ENCODE data around the gene FGGY. TPM values are rescaled to one million over a fixed set of nuclear protein-coding genes. Genes with fewer than 3 reads are reported as not detected.
A peak's percentile ranks its signal among the peaks of the same experiment; 100 is the strongest.

Gene FGGY
- total and polyA plus RNA-seq, 4 donors, result 5.3 to 25.1 (median 11.9) TPM

GRCh38 chr1:59687081-59687480, 390.2 kb downstream of the FGGY start:
- no peak overlapping the region for H3K27ac ChIP-seq (ENCODE audit: low read depth in 1 of 2, low read length in 2 of 2)
- WGBS, 2 donors, result 92 to 94% methylated on average over 2 of the region's 2 CpGs
- H3K27me3 ChIP-seq (ENCODE audit: control insufficient read depth in 1 of 2, insufficient read depth in 2 of 2, low read length in 1 of 2), result no peaks in the 10 kb centered on the region
- no peak overlapping the region for H3K4me3 ChIP-seq (ENCODE audit: low read length in 2 of 2)
- no peaks in the 10 kb centered on the region for H3K36me3 ChIP-seq (ENCODE audit: control insufficient read depth in 1 of 2, insufficient read depth in 2 of 2, low read length in 1 of 2)
- intact Hi-C loops (cut with DNase I), result no loop called here
- DNase-seq, result no peak
- H3K9me3 ChIP-seq (ENCODE audit: control insufficient read depth, low read length), result no peaks in the 10 kb centered on the region
- ATAC-seq (ENCODE audit: low FRiP score), result no peak
- H3K4me1 ChIP-seq (ENCODE audit: control insufficient read depth in 1 of 2, insufficient read depth in 2 of 2, low read length in 2 of 2), result no peaks in the 10 kb centered on the region

- no peaks in the 10 kb centered on the region for H3K4me1 ChIP-seq (ENCODE audit: control insufficient read depth in 1 of 2, insufficient read depth in 2 of 2, low read length in 2 of 2)
- no peaks in the 10 kb centered on the region for H3K27me3 ChIP-seq (ENCODE audit: control insufficient read depth in 1 of 2, insufficient read depth in 2 of 2, low read length in 1 of 2)
- H3K4me3 ChIP-seq (ENCODE audit: low read length in 2 of 2), result no peak overlapping the region
- H3K36me3 ChIP-seq (ENCODE audit: control insufficient read depth in 1 of 2, insufficient read depth in 2 of 2, low read length in 1 of 2), result no peaks in the 10 kb centered on the region
- H3K9me3 ChIP-seq (ENCODE audit: control insufficient read depth, low read length), result no peaks in the 10 kb centered on the region
- H3K27ac ChIP-seq (ENCODE audit: low read depth in 1 of 2, low read length in 2 of 2), result no peak overlapping the region
- DNase-seq (no peak), ATAC-seq (ENCODE audit: low FRiP score) (no peak)
- intact Hi-C loops (cut with DNase I), result no loop called here
- 95 to 99% methylated on average over 5 of the region's 5 CpGs for WGBS, 2 donors
Measured at GRCh38 chr1:59688976-59689375, 392.1 kb downstream of the FGGY start.

- Histone ChIP-seq H3K27me3 (ENCODE audit: control insufficient read depth in 1 of 2, insufficient read depth in 2 of 2, low read length in 1 of 2) (no peaks in the 10 kb centered on the region), H3K36me3 (ENCODE audit: control insufficient read depth in 1 of 2, insufficient read depth in 2 of 2, low read length in 1 of 2) (no peaks in the 10 kb centered on the region), H3K4me1 (ENCODE audit: control insufficient read depth in 1 of 2, insufficient read depth in 2 of 2, low read length in 2 of 2) (no peaks in the 10 kb centered on the region), H3K27ac (ENCODE audit: low read depth in 1 of 2, low read length in 2 of 2) (no peak overlapping the region), H3K4me3 (ENCODE audit: low read length in 2 of 2) (no peak overlapping the region), H3K9me3 (ENCODE audit: control insufficient read depth, low read length) (no peaks in the 10 kb centered on the region)
- whole genome bisulfite sequencing, 2 donors, result 100% methylated on average over 1 of the region's 1 CpG
- no peak for DNase-seq
- intact Hi-C loops (cut with DNase I), result no loop called here
- no peak for ATAC-seq (ENCODE audit: low FRiP score)
Measured at GRCh38 chr1:59689730-59690129, 392.8 kb downstream of the FGGY start.

GRCh38 chr1:59690171-59690930, 393.5 kb downstream of the FGGY start:
- no peak for DNase-seq
- Histone ChIP-seq H3K4me3 (ENCODE audit: low read length in 2 of 2) (no peak overlapping the region), H3K9me3 (ENCODE audit: control insufficient read depth, low read length) (no peaks in the 10 kb centered on the region), H3K4me1 (ENCODE audit: control insufficient read depth in 1 of 2, insufficient read depth in 2 of 2, low read length in 2 of 2) (no peaks in the 10 kb centered on the region), H3K27me3 (ENCODE audit: control insufficient read depth in 1 of 2, insufficient read depth in 2 of 2, low read length in 1 of 2) (no peaks in the 10 kb centered on the region), H3K27ac (ENCODE audit: low read depth in 1 of 2, low read length in 2 of 2) (no peak overlapping the region), H3K36me3 (ENCODE audit: control insufficient read depth in 1 of 2, insufficient read depth in 2 of 2, low read length in 1 of 2) (no peaks in the 10 kb centered on the region)
- WGBS, 2 donors, result 93 to 94% methylated on average over 7 of the region's 7 CpGs
- no peak for ATAC-seq (ENCODE audit: low FRiP score)
- intact Hi-C loops (cut with DNase I), result no loop called here

- 80 to 88% methylated on average over 4 of the region's 4 CpGs for WGBS, 2 donors
- DNase-seq (peak in 1 of 2 donors; percentile 43), ATAC-seq (ENCODE audit: low FRiP score) (peak; percentile 83)
- H3K36me3 ChIP-seq (ENCODE audit: control insufficient read depth in 1 of 2, insufficient read depth in 2 of 2, low read length in 1 of 2), result no peaks in the 10 kb centered on the region
- H3K4me3 ChIP-seq (ENCODE audit: low read length in 2 of 2), result no peak overlapping the region
- H3K27me3 ChIP-seq (ENCODE audit: control insufficient read depth in 1 of 2, insufficient read depth in 2 of 2, low read length in 1 of 2), result no peaks in the 10 kb centered on the region
- H3K9me3 ChIP-seq (ENCODE audit: control insufficient read depth, low read length), result no peaks in the 10 kb centered on the region
- no peak overlapping the region for H3K27ac ChIP-seq (ENCODE audit: low read depth in 1 of 2, low read length in 2 of 2)
- no peaks in the 10 kb centered on the region for H3K4me1 ChIP-seq (ENCODE audit: control insufficient read depth in 1 of 2, insufficient read depth in 2 of 2, low read length in 2 of 2)
- intact Hi-C loops (cut with DNase I), result no loop called here
Measured at GRCh38 chr1:59691261-59691660, 394.4 kb downstream of the FGGY start.

GRCh38 chr1:59692591-59692990, 395.7 kb downstream of the FGGY start:
- DNase-seq, result peak in 1 of 2 donors; percentile 47

GRCh38 chr1:59693406-59693805, 396.5 kb downstream of the FGGY start:
- 90 to 93% methylated on average over 5 of the region's 5 CpGs for WGBS, 2 donors
- Histone ChIP-seq H3K27me3 (ENCODE audit: control insufficient read depth in 1 of 2, insufficient read depth in 2 of 2, low read length in 1 of 2) (no peaks in the 10 kb centered on the region), H3K4me3 (ENCODE audit: low read length in 2 of 2) (no peak overlapping the region), H3K9me3 (ENCODE audit: control insufficient read depth, low read length) (no peaks in the 10 kb centered on the region), H3K27ac (ENCODE audit: low read depth in 1 of 2, low read length in 2 of 2) (no peak overlapping the region), H3K36me3 (ENCODE audit: control insufficient read depth in 1 of 2, insufficient read depth in 2 of 2, low read length in 1 of 2) (no peaks in the 10 kb centered on the region), H3K4me1 (ENCODE audit: control insufficient read depth in 1 of 2, insufficient read depth in 2 of 2, low read length in 2 of 2) (no peaks in the 10 kb centered on the region)
- ATAC-seq (ENCODE audit: low FRiP score), result no peak
- intact Hi-C loops (cut with DNase I), result no loop called here
- DNase-seq, result no peak

More at GRCh38 chr1:59692591-59692990, 395.7 kb downstream of the FGGY start:
- Histone ChIP-seq H3K4me1 (ENCODE audit: control insufficient read depth in 1 of 2, insufficient read depth in 2 of 2, low read length in 2 of 2) (no peaks in the 10 kb centered on the region), H3K27ac (ENCODE audit: low read depth in 1 of 2, low read length in 2 of 2) (no peak overlapping the region), H3K9me3 (ENCODE audit: control insufficient read depth, low read length) (no peaks in the 10 kb centered on the region), H3K27me3 (ENCODE audit: control insufficient read depth in 1 of 2, insufficient read depth in 2 of 2, low read length in 1 of 2) (no peaks in the 10 kb centered on the region), H3K36me3 (ENCODE audit: control insufficient read depth in 1 of 2, insufficient read depth in 2 of 2, low read length in 1 of 2) (no peaks in the 10 kb centered on the region), H3K4me3 (ENCODE audit: low read length in 2 of 2) (no peak overlapping the region)
- intact Hi-C loops (cut with DNase I), result no loop called here
- ATAC-seq (ENCODE audit: low FRiP score), result peak; percentile 65
- 48 to 55% methylated on average over 5 of the region's 5 CpGs for WGBS, 2 donors

- H3K27ac ChIP-seq (ENCODE audit: low read depth in 1 of 2, low read length in 2 of 2), result no peak overlapping the region
- intact Hi-C loops (cut with DNase I), result loop anchor here in 1 of 2 donors (5.0 kb wide), 1 partner anchor 398 kb away; the partner anchor contains the start of gene FGGY
- no peaks in the 10 kb centered on the region for H3K4me1 ChIP-seq (ENCODE audit: control insufficient read depth in 1 of 2, insufficient read depth in 2 of 2, low read length in 2 of 2)
- no peak overlapping the region for H3K4me3 ChIP-seq (ENCODE audit: low read length in 2 of 2)
- H3K27me3 ChIP-seq (ENCODE audit: control insufficient read depth in 1 of 2, insufficient read depth in 2 of 2, low read length in 1 of 2), result no peaks in the 10 kb centered on the region
- DNase-seq (no peak), ATAC-seq (ENCODE audit: low FRiP score) (no peak)
- WGBS, 2 donors, result 87 to 96% methylated on average over 5 of the region's 5 CpGs
- no peaks in the 10 kb centered on the region for H3K36me3 ChIP-seq (ENCODE audit: control insufficient read depth in 1 of 2, insufficient read depth in 2 of 2, low read length in 1 of 2)
- no peaks in the 10 kb centered on the region for H3K9me3 ChIP-seq (ENCODE audit: control insufficient read depth, low read length)
Measured at GRCh38 chr1:59695252-59695651, 398.4 kb downstream of the FGGY start.

GRCh38 chr1:59696421-59697115, 399.7 kb downstream of the FGGY start:
- no peak for DNase-seq
- H3K4me3 ChIP-seq (ENCODE audit: low read length in 2 of 2), result no peak overlapping the region
- intact Hi-C loops (cut with DNase I), result loop anchor here in 1 of 2 donors (5.0 kb wide), 1 partner anchor 399 kb away; the partner anchor contains the start of gene FGGY
- no peak for ATAC-seq (ENCODE audit: low FRiP score)
- no peaks in the 10 kb centered on the region for H3K9me3 ChIP-seq (ENCODE audit: control insufficient read depth, low read length)
- H3K4me1 ChIP-seq (ENCODE audit: control insufficient read depth in 1 of 2, insufficient read depth in 2 of 2, low read length in 2 of 2), result no peaks in the 10 kb centered on the region
- no peaks in the 10 kb centered on the region for H3K36me3 ChIP-seq (ENCODE audit: control insufficient read depth in 1 of 2, insufficient read depth in 2 of 2, low read length in 1 of 2)
- no peak overlapping the region for H3K27ac ChIP-seq (ENCODE audit: low read depth in 1 of 2, low read length in 2 of 2)
- 94 to 95% methylated on average over 8 of the region's 8 CpGs for WGBS, 2 donors
- no peaks in the 10 kb centered on the region for H3K27me3 ChIP-seq (ENCODE audit: control insufficient read depth in 1 of 2, insufficient read depth in 2 of 2, low read length in 1 of 2)
